Measurements from ENCODE around the gene NRP2. TPM values are rescaled to one million over a fixed set of nuclear protein-coding genes. Genes with fewer than 3 reads are reported as not detected.

Gene NRP2
- total RNA-seq, 1 experiment from 2014 or later = 31.0 TPM

GRCh38 chr2:205717175-205717846, 35.0 kb downstream of the NRP2 start:
- Histone ChIP-seq H4K20me1 (ENCODE audit: insufficient read depth) (no peaks in the 10 kb centered on the region), H3K4me3 (no peak overlapping the region), H3K79me2 (ENCODE audit: low read depth) (no peaks in the 10 kb centered on the region), H3F3A (ENCODE audit: insufficient read depth, low read depth) (no peaks in the 10 kb centered on the region), H3K9me3 (ENCODE audit: insufficient read depth, low read depth) (no peaks in the 10 kb centered on the region), H3K27ac (no peak overlapping the region), H3K4me2 (no peak overlapping the region), H3K27me3 (ENCODE audit: insufficient read depth, low read depth) (no peaks in the 10 kb centered on the region), H3K4me1 (replicated peaks; ENCODE audit: insufficient read depth) (no peaks in the 10 kb centered on the region; the same call in 1 of the 2 replicates), H3K36me3 (ENCODE audit: low read depth) (0 out of 2 replicates have a peak, but pooled peaks cover under 1% of the 10 kb centered on the region), H2AFZ (no peak overlapping the region), H3K9me2 (ENCODE audit: insufficient read depth) (no peaks in the 10 kb centered on the region)
- intact Hi-C loops (cut with micrococcal nuclease; ENCODE audit: unreplicated experiment) = no loop called here
- ChIA-PET POLR2A (ENCODE audit: unreplicated experiment) (no interaction called here), CTCF (no interaction called here)
- no peak for DNase-seq
- BruUV-seq (replicated peaks) = no TSS peak
- TF ChIP-seq CTCF (conservative IDR thresholded peaks at IDR 0.05) = no peak
- no peak for TF ChIP-seq EZH2 (IDR thresholded peaks at IDR 0.05; ENCODE audit: low read depth)

GRCh38 chr2:205717999-205718398, 35.7 kb downstream of the NRP2 start:
- H3K4me1 ChIP-seq (replicated peaks; ENCODE audit: insufficient read depth) = no peaks in the 10 kb centered on the region; the same call in 1 of the 2 replicates
- POLR2A ChIA-PET (ENCODE audit: unreplicated experiment) = no interaction called here
- H3K79me2 ChIP-seq (ENCODE audit: low read depth) = no peaks in the 10 kb centered on the region

DNA sequence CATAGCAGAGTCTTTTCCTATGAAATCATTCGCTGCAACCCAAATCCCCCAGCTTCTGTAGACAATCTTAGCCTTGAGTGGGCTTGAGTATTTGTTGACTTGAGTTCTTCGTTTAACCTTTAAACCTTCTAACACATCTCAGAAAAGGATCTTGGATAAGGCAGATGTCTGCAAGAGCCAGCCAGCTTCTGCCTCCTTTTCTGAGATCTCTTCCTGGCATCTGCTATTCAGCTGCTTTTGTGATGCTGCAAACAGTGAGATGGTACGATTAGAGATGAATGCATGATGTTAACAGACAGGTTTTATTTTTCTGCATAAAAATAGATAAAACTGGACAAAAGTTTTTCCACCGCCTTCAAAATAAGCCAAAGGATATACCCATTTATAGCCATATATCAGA, 37.5 kb downstream of the NRP2 start:
- H3K4me2 ChIP-seq = no peak overlapping the region
- H3K27me3 ChIP-seq (ENCODE audit: insufficient read depth, low read depth) = no peaks in the 10 kb centered on the region
- ChIA-PET CTCF (no interaction called here), POLR2A (ENCODE audit: unreplicated experiment) (no interaction called here)
- H3F3A ChIP-seq (ENCODE audit: insufficient read depth, low read depth) = no peaks in the 10 kb centered on the region
- H3K27ac ChIP-seq = no peak overlapping the region
- H3K4me3 ChIP-seq = no peak overlapping the region
- 0 out of 2 replicates have a peak, but pooled peaks cover 3% of the 10 kb centered on the region for H3K36me3 ChIP-seq (ENCODE audit: low read depth)
- H3K9me3 ChIP-seq (ENCODE audit: insufficient read depth, low read depth) = no peaks in the 10 kb centered on the region
- TF ChIP-seq CTCF (conservative IDR thresholded peaks at IDR 0.05) (no peak), EZH2 (IDR thresholded peaks at IDR 0.05; ENCODE audit: low read depth) (no peak)
- no peak overlapping the region for H2AFZ ChIP-seq
- H3K4me1 ChIP-seq (replicated peaks; ENCODE audit: insufficient read depth) = no peaks in the 10 kb centered on the region; the same call in 1 of the 2 replicates
- no peaks in the 10 kb centered on the region for H4K20me1 ChIP-seq (ENCODE audit: insufficient read depth)
- H3K9me2 ChIP-seq (ENCODE audit: insufficient read depth) = no peaks in the 10 kb centered on the region
- H3K79me2 ChIP-seq (ENCODE audit: low read depth) = no peaks in the 10 kb centered on the region
- DNase-seq = no peak
- no TSS peak for BruUV-seq (replicated peaks)
- intact Hi-C loops (cut with micrococcal nuclease; ENCODE audit: unreplicated experiment) = no loop called here

More at GRCh38 chr2:205717999-205718398, 35.7 kb downstream of the NRP2 start:
- BruUV-seq (replicated peaks) = no TSS peak
- Histone ChIP-seq H4K20me1 (ENCODE audit: insufficient read depth) (no peaks in the 10 kb centered on the region), H3K4me2 (no peak overlapping the region), H3F3A (ENCODE audit: insufficient read depth, low read depth) (no peaks in the 10 kb centered on the region), H3K27me3 (ENCODE audit: insufficient read depth, low read depth) (no peaks in the 10 kb centered on the region), H2AFZ (no peak overlapping the region), H3K36me3 (ENCODE audit: low read depth) (0 out of 2 replicates have a peak, but pooled peaks cover 3% of the 10 kb centered on the region), H3K27ac (no peak overlapping the region), H3K9me2 (ENCODE audit: insufficient read depth) (no peaks in the 10 kb centered on the region), H3K9me3 (ENCODE audit: insufficient read depth, low read depth) (no peaks in the 10 kb centered on the region), H3K4me3 (no peak overlapping the region)
- DNase-seq = no peak
- TF ChIP-seq EZH2 (IDR thresholded peaks at IDR 0.05; ENCODE audit: low read depth) (no peak), CTCF (conservative IDR thresholded peaks at IDR 0.05) (no peak)
- CTCF ChIA-PET = no interaction called here
- intact Hi-C loops (cut with micrococcal nuclease; ENCODE audit: unreplicated experiment) = no loop called here

All from PC-9 (cell line).